Measurements from ENCODE around the gene RMND5B. TPM values are rescaled to one million over a fixed set of nuclear protein-coding genes. Genes with fewer than 3 reads are reported as not detected.
A peak's percentile ranks its signal among the peaks of the same experiment; 100 is the strongest.

RMND5B gene
- total and polyA plus RNA-seq, 7 donors: 25.2 to 44.8 (median 37.5) TPM

DNA sequence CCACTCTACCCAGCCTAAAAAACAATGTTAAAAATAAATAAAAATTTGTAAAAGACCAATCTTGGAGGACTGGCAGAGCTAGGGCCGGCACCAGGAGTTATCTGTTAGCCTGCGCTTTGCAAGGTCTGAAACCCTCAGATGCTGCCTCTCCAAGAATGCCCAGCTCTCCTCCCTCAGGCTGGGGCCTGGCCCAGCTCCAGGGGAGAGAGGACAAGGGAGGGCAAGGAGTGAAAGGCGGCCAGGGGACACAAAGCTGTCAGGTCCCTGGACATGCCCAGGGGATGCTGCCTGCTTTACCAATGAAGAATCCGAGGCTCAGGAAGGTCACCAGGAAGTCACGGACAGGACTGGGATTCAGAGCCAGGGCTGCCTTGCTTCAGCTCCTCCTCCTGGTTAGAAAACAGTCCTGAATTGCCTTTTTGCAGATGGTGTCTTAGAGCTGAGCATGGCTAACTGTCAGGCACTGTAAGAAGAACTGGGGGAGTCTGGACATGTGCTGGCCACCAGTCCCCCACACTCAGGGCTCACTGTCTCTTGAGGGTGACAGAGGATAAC lies 23.0 kb upstream of the RMND5B start:
- Histone ChIP-seq H3K27me3 (peaks cover 0 to 29% (median 7%) of the 10 kb centered on the region in 3 donors), H3K36me3 (no peaks in the 10 kb centered on the region), H3K4me1 (no peaks in the 10 kb centered on the region), H3K4me3 (no peak overlapping the region), H3K27ac (no peak overlapping the region), H3K9me3 (no peaks in the 10 kb centered on the region)
- WGBS, 2 donors: 60 to 77% methylated on average over 5 of the region's 5 CpGs
- TF ChIP-seq POLR2AphosphoS5 (IDR thresholded peaks at IDR 0.05) (no peak), EP300 (IDR thresholded peaks at IDR 0.05) (no peak), POLR2A (IDR thresholded peaks at IDR 0.05) (no peak)
- TF ChIP-seq, protein P1, sequence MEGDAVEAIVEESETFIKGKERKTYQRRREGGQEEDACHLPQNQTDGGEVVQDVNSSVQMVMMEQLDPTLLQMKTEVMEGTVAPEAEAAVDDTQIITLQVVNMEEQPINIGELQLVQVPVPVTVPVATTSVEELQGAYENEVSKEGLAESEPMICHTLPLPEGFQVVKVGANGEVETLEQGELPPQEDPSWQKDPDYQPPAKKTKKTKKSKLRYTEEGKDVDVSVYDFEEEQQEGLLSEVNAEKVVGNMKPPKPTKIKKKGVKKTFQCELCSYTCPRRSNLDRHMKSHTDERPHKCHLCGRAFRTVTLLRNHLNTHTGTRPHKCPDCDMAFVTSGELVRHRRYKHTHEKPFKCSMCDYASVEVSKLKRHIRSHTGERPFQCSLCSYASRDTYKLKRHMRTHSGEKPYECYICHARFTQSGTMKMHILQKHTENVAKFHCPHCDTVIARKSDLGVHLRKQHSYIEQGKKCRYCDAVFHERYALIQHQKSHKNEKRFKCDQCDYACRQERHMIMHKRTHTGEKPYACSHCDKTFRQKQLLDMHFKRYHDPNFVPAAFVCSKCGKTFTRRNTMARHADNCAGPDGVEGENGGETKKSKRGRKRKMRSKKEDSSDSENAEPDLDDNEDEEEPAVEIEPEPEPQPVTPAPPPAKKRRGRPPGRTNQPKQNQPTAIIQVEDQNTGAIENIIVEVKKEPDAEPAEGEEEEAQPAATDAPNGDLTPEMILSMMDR (IDR thresholded peaks at IDR 0.05): no peak
- DNase-seq: no peak
- intact Hi-C loops (cut with DNase I): no loop called here

DNA sequence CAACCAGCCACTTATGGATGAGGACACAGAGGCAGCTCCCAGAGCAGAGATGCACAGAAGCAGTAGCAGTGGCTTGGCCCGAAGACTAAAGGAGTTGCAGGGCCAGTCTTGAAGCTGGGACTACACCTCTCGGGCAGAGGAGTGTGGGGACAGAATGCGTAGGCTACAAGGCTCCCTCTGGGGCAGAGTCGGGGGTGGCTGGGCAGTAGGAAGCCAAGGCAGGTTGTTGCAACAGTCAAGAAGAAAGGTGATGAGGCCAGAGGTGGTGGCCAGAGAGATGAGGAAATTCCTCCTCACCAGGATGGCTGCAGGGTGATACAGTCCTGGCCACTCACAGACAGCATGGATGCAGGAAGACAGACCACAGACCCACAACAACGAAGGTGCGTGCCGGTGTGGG lies 22.4 kb upstream of the RMND5B start:
- Histone ChIP-seq H3K27me3 (peaks cover under 1 to 35% (median 12%) of the 10 kb centered on the region in 3 donors), H3K4me3 (no peak overlapping the region), H3K4me1 (peaks cover 0 to 5% (median 5%) of the 10 kb centered on the region in 4 donors), H3K27ac (no peak overlapping the region), H3K9me3 (no peaks in the 10 kb centered on the region), H3K36me3 (no peaks in the 10 kb centered on the region)
- no peak for DNase-seq
- 63 to 83% methylated on average over 7 of the region's 7 CpGs for WGBS, 2 donors
- TF ChIP-seq POLR2AphosphoS5 (IDR thresholded peaks at IDR 0.05): no peak
- TF ChIP-seq EP300 (IDR thresholded peaks at IDR 0.05): no peak
- intact Hi-C loops (cut with DNase I): no loop called here

DNA sequence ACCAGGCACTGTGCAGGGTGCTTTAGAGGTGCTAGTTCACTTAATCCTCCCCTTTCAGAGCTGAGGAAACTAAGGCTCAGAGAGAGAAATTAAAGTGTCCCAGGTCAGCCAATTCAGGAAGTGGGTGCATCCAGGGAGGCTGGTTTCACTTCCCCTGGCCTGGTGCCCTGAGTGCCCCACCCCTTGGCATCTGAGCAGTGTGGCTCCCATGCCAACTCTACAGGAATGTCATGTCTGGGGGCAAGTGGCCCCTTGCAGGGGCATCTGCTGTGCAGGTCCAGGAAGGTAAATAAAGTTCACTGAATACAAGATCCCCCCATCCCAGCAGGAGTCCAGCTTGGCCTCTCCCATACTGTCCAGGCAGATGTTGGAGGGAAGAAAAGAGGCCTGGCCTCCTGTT lies 21.8 kb upstream of the RMND5B start:
- Histone ChIP-seq H3K27ac (no peak overlapping the region), H3K4me3 (no peak overlapping the region), H3K4me1 (peaks cover 0 to 10% (median 10%) of the 10 kb centered on the region in 4 donors), H3K27me3 (peaks cover 5 to 41% (median 17%) of the 10 kb centered on the region in 3 donors), H3K9me3 (no peaks in the 10 kb centered on the region), H3K36me3 (no peaks in the 10 kb centered on the region)
- TF ChIP-seq POLR2AphosphoS5 (IDR thresholded peaks at IDR 0.05): no peak
- TF ChIP-seq POLR2A (IDR thresholded peaks at IDR 0.05): no peak
- TF ChIP-seq, protein P1 (IDR thresholded peaks at IDR 0.05): no peak
- TF ChIP-seq EP300 (IDR thresholded peaks at IDR 0.05): no peak
- intact Hi-C loops (cut with DNase I): no loop called here
- no peak for DNase-seq

DNA sequence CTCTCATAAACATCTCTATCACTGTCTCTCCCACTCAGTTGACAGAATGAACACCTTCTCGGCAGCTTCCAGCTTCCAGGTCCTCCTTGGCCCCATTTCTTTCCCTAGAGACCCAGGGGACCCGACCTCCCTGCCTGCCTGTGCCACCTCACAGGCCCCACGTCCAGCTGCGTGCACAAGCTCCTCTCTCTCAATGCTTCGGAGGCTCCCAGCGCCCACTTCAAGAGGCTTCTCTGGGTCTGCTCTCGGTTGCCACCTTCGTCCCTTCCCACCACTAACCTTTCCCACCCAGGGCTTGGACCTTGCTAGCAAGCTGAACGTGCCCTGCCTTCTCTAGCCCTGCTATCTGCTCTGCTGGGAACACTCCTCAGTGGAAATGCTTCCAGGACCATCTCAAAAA lies 20.3 kb upstream of the RMND5B start:
- TF ChIP-seq POLR2A (IDR thresholded peaks at IDR 0.05) (no peak), POLR2AphosphoS5 (IDR thresholded peaks at IDR 0.05) (no peak)
- Histone ChIP-seq H3K4me1 (peaks cover 0 to 16% (median 14%) of the 10 kb centered on the region in 4 donors), H3K27me3 (peaks cover 14 to 56% (median 33%) of the 10 kb centered on the region in 3 donors), H3K9me3 (no peaks in the 10 kb centered on the region), H3K36me3 (no peaks in the 10 kb centered on the region), H3K27ac (no peak overlapping the region), H3K4me3 (no peak overlapping the region)
- DNase-seq: no peak
- WGBS, 2 donors: 92 to 93% methylated on average over 9 of the region's 9 CpGs
- intact Hi-C loops (cut with DNase I): no loop called here

DNA sequence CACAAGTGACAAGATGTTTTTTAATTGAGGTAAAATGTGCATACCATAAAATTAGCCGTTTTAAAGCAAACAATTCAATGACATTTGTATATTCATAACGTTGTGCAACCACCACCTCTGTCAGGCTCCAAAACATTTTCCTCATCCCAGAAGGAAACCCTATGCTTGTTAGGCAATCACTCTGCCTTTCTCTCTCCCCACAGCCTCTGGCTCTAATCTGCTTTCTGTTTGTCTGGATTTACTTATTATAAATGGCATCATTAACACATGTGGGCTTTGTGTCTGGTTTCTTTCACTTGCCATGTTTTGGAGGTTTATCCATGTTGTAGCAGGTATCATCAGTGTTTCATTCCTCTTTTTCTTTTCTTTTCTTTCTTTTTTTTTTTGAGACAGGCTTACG lies 18.9 kb upstream of the RMND5B start:
- DNase-seq: no peak
- Histone ChIP-seq H3K4me3 (no peak overlapping the region), H3K36me3 (no peaks in the 10 kb centered on the region), H3K27ac (no peak overlapping the region), H3K9me3 (no peaks in the 10 kb centered on the region), H3K27me3 (peaks cover 21 to 66% (median 38%) of the 10 kb centered on the region in 3 donors), H3K4me1 (peaks cover 0 to 16% (median 14%) of the 10 kb centered on the region in 4 donors)
- intact Hi-C loops (cut with DNase I): no loop called here
- 37 to 59% methylated on average over 3 of the region's 3 CpGs for WGBS, 2 donors
- TF ChIP-seq POLR2AphosphoS5 (IDR thresholded peaks at IDR 0.05): peak in 3 of 4 donors; percentile 25 to 67 (median 51)
- no peak for TF ChIP-seq POLR2A (IDR thresholded peaks at IDR 0.05)

DNA sequence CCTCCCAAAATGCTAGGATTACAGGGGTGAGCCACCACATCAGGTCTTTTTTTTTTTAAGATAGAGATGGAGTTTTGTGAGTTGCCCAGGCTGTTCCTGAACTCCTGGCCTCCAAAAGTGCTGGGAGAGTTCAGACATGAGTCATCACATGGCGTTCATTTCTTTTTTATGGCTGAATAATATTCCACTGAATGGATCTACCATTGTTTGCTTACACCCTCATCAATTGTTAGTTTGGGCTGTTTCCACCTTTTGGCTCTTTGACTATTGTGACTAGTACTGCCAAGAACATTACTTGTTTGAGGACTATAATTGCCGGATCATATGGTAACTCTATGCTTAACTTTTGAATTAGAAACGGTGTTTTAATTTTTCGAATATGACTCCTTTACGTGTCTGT lies 18.3 kb upstream of the RMND5B start:
- Histone ChIP-seq H3K36me3 (no peaks in the 10 kb centered on the region), H3K27me3 (peaks cover 21 to 69% (median 39%) of the 10 kb centered on the region in 3 donors), H3K4me3 (no peak overlapping the region), H3K4me1 (peaks cover 0 to 16% (median 14%) of the 10 kb centered on the region in 4 donors), H3K9me3 (no peaks in the 10 kb centered on the region), H3K27ac (no peak overlapping the region)
- TF ChIP-seq POLR2A (IDR thresholded peaks at IDR 0.05) (no peak), EP300 (IDR thresholded peaks at IDR 0.05) (no peak), POLR2AphosphoS5 (IDR thresholded peaks at IDR 0.05) (no peak)
- TF ChIP-seq, protein P1 (IDR thresholded peaks at IDR 0.05): no peak
- 68 to 81% methylated on average over 5 of the region's 5 CpGs for WGBS, 2 donors
- intact Hi-C loops (cut with DNase I): no loop called here
- DNase-seq: no peak

All from sigmoid colon (tissue), 7 donors.